Lower leg skin (tissue), 3 donors: ENCODE results near the gene CTIF.

Source experiments
- POLR2A ChIP-seq, 2 donors: fragments of 450-650 bp; IDR thresholded peaks; one replicate each; pipeline ENCODE4 v1.6.1; 2016 to 2017; ENCODE audit warnings: antibody characterized with exemption in 2 of 2, mild to moderate bottlenecking in 1 of 2, moderate library complexity in 1 of 2
- TF ChIP-seq, protein P1 (sequence below), 3 donors: fragments of 450-650 bp; IDR thresholded peaks; one replicate each; pipeline ENCODE4 v1.5.1; 2016; ENCODE audit warnings: antibody characterized with exemption in 3 of 3, mild to moderate bottlenecking in 3 of 3, moderate library complexity in 2 of 3

DNA sequence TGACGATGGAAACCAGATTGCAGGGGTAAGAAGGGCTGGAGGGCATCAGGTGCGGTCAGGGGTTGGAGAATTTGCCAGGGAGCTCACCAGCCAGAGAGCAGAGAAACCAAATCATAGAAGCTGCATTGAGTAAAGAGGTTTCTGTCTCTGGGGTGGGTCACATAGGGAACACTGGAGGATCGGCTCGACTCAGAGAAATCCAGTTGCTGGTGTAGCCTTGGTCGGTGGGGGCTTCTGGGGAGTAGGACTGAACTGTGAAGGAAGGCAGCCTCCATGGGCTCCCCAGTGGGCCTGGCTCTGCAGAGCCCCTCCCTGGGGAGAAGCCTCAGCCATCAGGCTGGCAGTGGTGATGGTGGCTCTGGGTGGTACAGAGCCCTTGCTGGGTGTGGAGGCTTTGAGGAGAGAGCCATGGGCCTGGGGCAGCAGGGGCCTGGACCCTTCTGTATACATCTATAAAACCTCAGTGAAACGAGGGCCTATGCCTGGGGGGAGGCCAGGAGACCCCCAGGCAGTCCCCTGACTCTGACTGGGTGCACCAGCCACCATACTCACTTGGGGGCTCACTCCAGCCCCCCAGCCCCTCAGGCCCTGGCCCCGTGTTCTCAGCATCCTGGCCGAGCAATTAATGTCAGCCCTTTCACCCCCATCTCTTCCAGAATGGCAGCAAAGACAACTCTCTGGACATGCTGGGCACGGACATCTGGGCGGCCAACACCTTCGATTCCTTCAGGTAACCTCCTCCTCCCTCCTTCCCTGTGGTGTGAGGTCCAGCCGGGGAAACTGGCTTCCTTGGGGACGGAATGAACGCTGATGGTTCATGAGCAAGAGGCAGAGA, 124.5 kb downstream of the CTIF start:
- TF ChIP-seq, protein P1, sequence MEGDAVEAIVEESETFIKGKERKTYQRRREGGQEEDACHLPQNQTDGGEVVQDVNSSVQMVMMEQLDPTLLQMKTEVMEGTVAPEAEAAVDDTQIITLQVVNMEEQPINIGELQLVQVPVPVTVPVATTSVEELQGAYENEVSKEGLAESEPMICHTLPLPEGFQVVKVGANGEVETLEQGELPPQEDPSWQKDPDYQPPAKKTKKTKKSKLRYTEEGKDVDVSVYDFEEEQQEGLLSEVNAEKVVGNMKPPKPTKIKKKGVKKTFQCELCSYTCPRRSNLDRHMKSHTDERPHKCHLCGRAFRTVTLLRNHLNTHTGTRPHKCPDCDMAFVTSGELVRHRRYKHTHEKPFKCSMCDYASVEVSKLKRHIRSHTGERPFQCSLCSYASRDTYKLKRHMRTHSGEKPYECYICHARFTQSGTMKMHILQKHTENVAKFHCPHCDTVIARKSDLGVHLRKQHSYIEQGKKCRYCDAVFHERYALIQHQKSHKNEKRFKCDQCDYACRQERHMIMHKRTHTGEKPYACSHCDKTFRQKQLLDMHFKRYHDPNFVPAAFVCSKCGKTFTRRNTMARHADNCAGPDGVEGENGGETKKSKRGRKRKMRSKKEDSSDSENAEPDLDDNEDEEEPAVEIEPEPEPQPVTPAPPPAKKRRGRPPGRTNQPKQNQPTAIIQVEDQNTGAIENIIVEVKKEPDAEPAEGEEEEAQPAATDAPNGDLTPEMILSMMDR (IDR thresholded peaks at IDR 0.05), result no peak
- no peak for TF ChIP-seq POLR2A (IDR thresholded peaks at IDR 0.05)
